GM23338 (cell line): ENCODE results near the gene SLC45A1. TPM values are rescaled to one million over a fixed set of nuclear protein-coding genes. Genes with fewer than 3 reads are reported as not detected.

ENCODE experiments used
- ATAC-seq: fragments of 200-7000 bp; cut with Tn5 transposase; 3 replicates; pipeline ENCODE4 v1.9.1; 2020
- DNase-seq: peaks from one replicate; pipeline ENCODE4 v3.0.0-alpha.2; 2015; ENCODE audit warnings: low spot score
- H2AFZ ChIP-seq: fragments of 200-600 bp; sonication (generic); 2 replicates; pipeline ENCODE4 v1.8.0; 2016; ENCODE audit warnings: antibody characterized with exemption, mild to moderate bottlenecking, moderate library complexity
- H3F3A ChIP-seq: fragments of 200-600 bp; sonication (generic); replicated peaks from 2 replicates; pipeline ENCODE4 v1.8.0; 2017; ENCODE audit warnings: antibody characterized with exemption, mixed run types, low read depth
- H3K27ac ChIP-seq: fragments of 200-600 bp; sonication (generic); 2 replicates; pipeline ENCODE4 v1.6.1; 2016; ENCODE audit warnings: low read depth
- H3K27me3 ChIP-seq: fragments of 200-600 bp; sonication (generic); 2 replicates; pipeline ENCODE4 v1.8.0; 2016; ENCODE audit warnings: mild to moderate bottlenecking, mixed run types, moderate library complexity; ENCODE audit not compliant: insufficient read depth
- H3K36me3 ChIP-seq: fragments of 200-600 bp; sonication (generic); 2 replicates; pipeline ENCODE4 v1.8.0; 2016; ENCODE audit warnings: mild to moderate bottlenecking; ENCODE audit not compliant: insufficient read depth
- H3K4me1 ChIP-seq: fragments of 200-600 bp; sonication (generic); 2 replicates; pipeline ENCODE4 v1.8.0; 2016; ENCODE audit warnings: mild to moderate bottlenecking, moderate library complexity; ENCODE audit not compliant: insufficient read depth
- H3K4me2 ChIP-seq: fragments of 200-600 bp; sonication (generic); 2 replicates; pipeline ENCODE4 v1.7.1; 2017; ENCODE audit warnings: mixed run types
- H3K4me3 ChIP-seq: fragments of 200-600 bp; sonication (generic); 2 replicates; pipeline ENCODE4 v1.6.1; 2016; ENCODE audit warnings: mixed run types
- H3K79me2 ChIP-seq: fragments of 200-600 bp; sonication (generic); replicated peaks from 2 replicates; pipeline ENCODE4 v1.8.0; 2017; ENCODE audit warnings: mild to moderate bottlenecking; ENCODE audit not compliant: insufficient read depth
- H3K9me2 ChIP-seq: fragments of 200-600 bp; sonication (generic); 2 replicates; pipeline ENCODE4 v1.8.0; 2017; ENCODE audit not compliant: insufficient read depth
- H4K20me1 ChIP-seq: fragments of 200-600 bp; sonication (generic); replicated peaks from 2 replicates; pipeline ENCODE4 v1.8.0; 2017; ENCODE audit warnings: mild to moderate bottlenecking; ENCODE audit not compliant: insufficient read depth
- H3K27ac Mint-ChIP-seq: 2 replicates; pipeline ENCODE4 v1.8.0; 2020; ENCODE audit warnings: inconsistent platforms, mild to moderate bottlenecking, moderate library complexity, mixed read lengths
- H3K27me3 Mint-ChIP-seq: 3 replicates; pipeline ENCODE4 v1.8.0; 2022; ENCODE audit warnings: low read depth, mild to moderate bottlenecking, moderate library complexity, mixed read lengths, inconsistent platforms; ENCODE audit not compliant: insufficient read depth, poor library complexity
- H3K36me3 Mint-ChIP-seq: 3 replicates; pipeline ENCODE4 v1.8.0; 2021; ENCODE audit warnings: low read depth, mild to moderate bottlenecking, inconsistent platforms, moderate library complexity, mixed read lengths
- H3K4me1 Mint-ChIP-seq: 3 replicates; pipeline ENCODE4 v1.8.0; 2020; ENCODE audit warnings: mild to moderate bottlenecking, inconsistent platforms, mixed read lengths
- H3K4me3 Mint-ChIP-seq: 3 replicates; pipeline ENCODE4 v1.8.0; 2021; ENCODE audit warnings: moderate library complexity, mild to moderate bottlenecking, inconsistent platforms, mixed read lengths
- H3K9me3 Mint-ChIP-seq: 3 replicates; pipeline ENCODE4 v1.8.0; 2020; ENCODE audit warnings: moderate library complexity, mild to moderate bottlenecking, inconsistent platforms, mixed read lengths
- CTCF ChIP-seq, 2 experiments: fragments of 200-600 bp in 1 of 2; sonication (generic) in 1 of 2; conservative IDR thresholded peaks; 2 replicates each; pipeline versions ENCODE4 v1.5.1 to v1.6.1; 2016 to 2017; ENCODE audit warnings: antibody characterized with exemption in 2 of 2, low read depth in 2 of 2, mild to moderate bottlenecking in 2 of 2, moderate library complexity in 1 of 2
- EZH2 ChIP-seq: fragments of 200-600 bp; sonication (generic); IDR thresholded peaks from one replicate; pipeline ENCODE4 v1.8.0; 2017; ENCODE audit warnings: antibody characterized with exemption, mild to moderate bottlenecking, low read depth; ENCODE audit not compliant: unreplicated experiment
- EZH2phosphoT487 ChIP-seq: fragments of 200-600 bp; sonication (generic); IDR thresholded peaks from one replicate; pipeline ENCODE4 v1.8.1; 2018; ENCODE audit warnings: antibody characterized with exemption; ENCODE audit not compliant: unreplicated experiment
- STAT1 ChIP-seq: IDR thresholded peaks from one replicate; pipeline ENCODE4 v1.6.1; 2016; ENCODE audit warnings: antibody characterized with exemption; ENCODE audit not compliant: unreplicated experiment
- ZNF331 ChIP-seq: fragments of 250-450 bp; sonication (Bioruptor Pico); IDR thresholded peaks from 2 replicates; pipeline ENCODE4 v1.5.0; 2020; ENCODE audit warnings: low read depth, mild to moderate bottlenecking, moderate library complexity
- polyA plus RNA-seq: library from polyadenylated mRNA; unstranded; fragments of >200 nt; fragmentation: Nextera tagmentation; extraction: Ambion mirVana; gene quantifications from 2 replicates; pipeline ENCODE4 v1.2.1, GENCODE V29; 2016
- total RNA-seq: library from RNA; depleted of rRNA; stranded (reverse); fragments of >200 nt; shearing (Covaris generic); gene quantifications from 2 replicates; pipeline ENCODE4 v1.2.3, GENCODE V29; 2014
- TF ChIP-seq, protein P1 (sequence below): fragments of 250-450 bp; sonication (Bioruptor Pico); IDR thresholded peaks from 2 replicates; pipeline ENCODE4 v1.5.0; 2020; ENCODE audit warnings: mild to moderate bottlenecking, moderate library complexity

The SLC45A1 gene
- total and polyA plus RNA-seq, 2 experiments from 2014 or later, result 1.3 to 2.3 TPM

DNA sequence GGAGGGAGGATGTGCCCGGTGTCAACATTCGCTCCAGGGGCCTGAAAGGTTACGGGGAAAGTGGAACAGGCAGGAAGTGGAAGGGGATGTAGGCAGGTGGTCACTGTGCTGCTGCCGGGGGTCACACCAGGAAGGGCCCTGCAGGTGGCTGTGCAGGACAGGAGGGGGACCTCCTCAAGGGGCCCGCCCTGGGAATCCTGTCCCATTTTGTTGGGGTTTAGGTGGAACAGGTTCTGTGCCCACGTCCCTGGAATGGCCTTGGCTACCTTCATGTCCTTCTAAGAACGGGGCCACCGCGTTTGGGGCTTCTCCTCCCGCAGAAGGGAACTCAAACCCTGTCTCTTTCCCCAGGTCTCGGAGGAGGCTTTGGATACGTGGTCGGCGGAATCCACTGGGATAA, 11.9 kb downstream of the SLC45A1 start (continued):
- TF ChIP-seq, protein P1, sequence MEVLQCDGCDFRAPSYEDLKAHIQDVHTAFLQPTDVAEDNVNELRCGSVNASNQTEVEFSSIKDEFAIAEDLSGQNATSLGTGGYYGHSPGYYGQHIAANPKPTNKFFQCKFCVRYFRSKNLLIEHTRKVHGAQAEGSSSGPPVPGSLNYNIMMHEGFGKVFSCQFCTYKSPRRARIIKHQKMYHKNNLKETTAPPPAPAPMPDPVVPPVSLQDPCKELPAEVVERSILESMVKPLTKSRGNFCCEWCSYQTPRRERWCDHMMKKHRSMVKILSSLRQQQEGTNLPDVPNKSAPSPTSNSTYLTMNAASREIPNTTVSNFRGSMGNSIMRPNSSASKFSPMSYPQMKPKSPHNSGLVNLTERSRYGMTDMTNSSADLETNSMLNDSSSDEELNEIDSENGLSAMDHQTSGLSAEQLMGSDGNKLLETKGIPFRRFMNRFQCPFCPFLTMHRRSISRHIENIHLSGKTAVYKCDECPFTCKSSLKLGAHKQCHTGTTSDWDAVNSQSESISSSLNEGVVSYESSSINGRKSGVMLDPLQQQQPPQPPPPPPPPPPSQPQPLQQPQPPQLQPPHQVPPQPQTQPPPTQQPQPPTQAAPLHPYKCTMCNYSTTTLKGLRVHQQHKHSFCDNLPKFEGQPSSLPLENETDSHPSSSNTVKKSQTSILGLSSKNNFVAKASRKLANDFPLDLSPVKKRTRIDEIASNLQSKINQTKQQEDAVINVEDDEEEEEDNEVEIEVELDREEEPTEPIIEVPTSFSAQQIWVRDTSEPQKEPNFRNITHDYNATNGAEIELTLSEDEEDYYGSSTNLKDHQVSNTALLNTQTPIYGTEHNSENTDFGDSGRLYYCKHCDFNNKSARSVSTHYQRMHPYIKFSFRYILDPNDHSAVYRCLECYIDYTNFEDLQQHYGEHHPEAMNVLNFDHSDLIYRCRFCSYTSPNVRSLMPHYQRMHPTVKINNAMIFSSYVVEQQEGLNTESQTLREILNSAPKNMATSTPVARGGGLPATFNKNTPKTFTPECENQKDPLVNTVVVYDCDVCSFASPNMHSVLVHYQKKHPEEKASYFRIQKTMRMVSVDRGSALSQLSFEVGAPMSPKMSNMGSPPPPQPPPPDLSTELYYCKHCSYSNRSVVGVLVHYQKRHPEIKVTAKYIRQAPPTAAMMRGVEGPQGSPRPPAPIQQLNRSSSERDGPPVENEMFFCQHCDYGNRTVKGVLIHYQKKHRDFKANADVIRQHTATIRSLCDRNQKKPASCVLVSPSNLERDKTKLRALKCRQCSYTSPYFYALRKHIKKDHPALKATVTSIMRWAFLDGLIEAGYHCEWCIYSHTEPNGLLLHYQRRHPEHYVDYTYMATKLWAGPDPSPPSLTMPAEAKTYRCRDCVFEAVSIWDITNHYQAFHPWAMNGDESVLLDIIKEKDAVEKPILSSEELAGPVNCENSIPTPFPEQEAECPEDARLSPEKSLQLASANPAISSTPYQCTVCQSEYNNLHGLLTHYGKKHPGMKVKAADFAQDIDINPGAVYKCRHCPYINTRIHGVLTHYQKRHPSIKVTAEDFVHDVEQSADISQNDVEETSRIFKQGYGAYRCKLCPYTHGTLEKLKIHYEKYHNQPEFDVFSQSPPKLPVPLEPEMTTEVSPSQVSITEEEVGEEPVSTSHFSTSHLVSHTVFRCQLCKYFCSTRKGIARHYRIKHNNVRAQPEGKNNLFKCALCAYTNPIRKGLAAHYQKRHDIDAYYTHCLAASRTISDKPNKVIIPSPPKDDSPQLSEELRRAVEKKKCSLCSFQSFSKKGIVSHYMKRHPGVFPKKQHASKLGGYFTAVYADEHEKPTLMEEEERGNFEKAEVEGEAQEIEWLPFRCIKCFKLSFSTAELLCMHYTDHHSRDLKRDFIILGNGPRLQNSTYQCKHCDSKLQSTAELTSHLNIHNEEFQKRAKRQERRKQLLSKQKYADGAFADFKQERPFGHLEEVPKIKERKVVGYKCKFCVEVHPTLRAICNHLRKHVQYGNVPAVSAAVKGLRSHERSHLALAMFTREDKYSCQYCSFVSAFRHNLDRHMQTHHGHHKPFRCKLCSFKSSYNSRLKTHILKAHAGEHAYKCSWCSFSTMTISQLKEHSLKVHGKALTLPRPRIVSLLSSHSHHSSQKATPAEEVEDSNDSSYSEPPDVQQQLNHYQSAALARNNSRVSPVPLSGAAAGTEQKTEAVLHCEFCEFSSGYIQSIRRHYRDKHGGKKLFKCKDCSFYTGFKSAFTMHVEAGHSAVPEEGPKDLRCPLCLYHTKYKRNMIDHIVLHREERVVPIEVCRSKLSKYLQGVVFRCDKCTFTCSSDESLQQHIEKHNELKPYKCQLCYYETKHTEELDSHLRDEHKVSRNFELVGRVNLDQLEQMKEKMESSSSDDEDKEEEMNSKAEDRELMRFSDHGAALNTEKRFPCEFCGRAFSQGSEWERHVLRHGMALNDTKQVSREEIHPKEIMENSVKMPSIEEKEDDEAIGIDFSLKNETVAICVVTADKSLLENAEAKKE (CRISPR knock-in tag), result no peak
- no peak for TF ChIP-seq STAT1

DNA sequence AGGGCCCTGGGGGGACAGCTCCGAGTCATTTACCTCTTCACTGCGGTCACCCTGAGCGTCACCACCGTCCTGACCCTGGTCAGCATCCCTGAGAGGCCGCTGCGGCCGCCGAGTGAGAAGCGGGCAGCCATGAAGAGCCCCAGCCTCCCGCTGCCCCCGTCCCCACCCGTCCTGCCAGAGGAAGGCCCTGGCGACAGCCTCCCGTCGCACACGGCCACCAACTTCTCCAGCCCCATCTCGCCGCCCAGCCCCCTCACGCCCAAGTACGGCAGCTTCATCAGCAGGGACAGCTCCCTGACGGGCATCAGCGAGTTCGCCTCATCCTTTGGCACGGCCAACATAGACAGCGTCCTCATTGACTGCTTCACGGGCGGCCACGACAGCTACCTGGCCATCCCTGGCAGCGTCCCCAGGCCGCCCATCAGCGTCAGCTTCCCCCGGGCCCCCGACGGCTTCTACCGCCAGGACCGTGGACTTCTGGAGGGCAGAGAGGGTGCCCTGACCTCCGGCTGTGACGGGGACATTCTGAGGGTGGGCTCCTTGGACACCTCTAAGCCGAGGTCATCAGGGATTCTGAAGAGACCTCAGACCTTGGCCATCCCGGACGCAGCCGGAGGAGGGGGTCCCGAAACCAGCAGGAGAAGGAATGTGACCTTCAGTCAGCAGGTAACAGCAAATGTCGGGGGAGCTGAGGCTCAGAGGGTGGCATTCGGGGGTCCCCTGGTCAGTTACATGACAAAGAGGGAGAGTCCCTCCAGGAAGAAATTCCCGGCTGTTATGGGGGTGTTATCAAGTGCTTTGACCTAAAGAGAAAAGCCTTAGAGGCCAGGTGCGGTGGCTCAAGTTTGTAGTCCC, 12.6 kb downstream of the SLC45A1 start:
- no peaks in the 10 kb centered on the region for H3K9me2 ChIP-seq
- H3K27me3 Mint-ChIP-seq, result peaks cover 8% of the 10 kb centered on the region
- H3K27ac ChIP-seq, result no peak overlapping the region
- DNase-seq (no peak), ATAC-seq (peak; percentile 25)
- H3K4me2 ChIP-seq, result no peak overlapping the region
- no peaks in the 10 kb centered on the region for H3K4me1 ChIP-seq
- H3K36me3 Mint-ChIP-seq, result no peaks in the 10 kb centered on the region; the same call in 2 of the 3 replicates
- no peaks in the 10 kb centered on the region for H3K9me3 Mint-ChIP-seq
- no peak overlapping the region for H3K27ac Mint-ChIP-seq
- no peaks in the 10 kb centered on the region for H3K79me2 ChIP-seq
- H4K20me1 ChIP-seq, result no peaks in the 10 kb centered on the region
- no peaks in the 10 kb centered on the region for H3F3A ChIP-seq
- H3K4me1 Mint-ChIP-seq, result no peaks in the 10 kb centered on the region; the same call in 2 of the 3 replicates
- H3K4me3 Mint-ChIP-seq, result no peak overlapping the region
- H2AFZ ChIP-seq, result no peak overlapping the region
- H3K36me3 ChIP-seq, result no peaks in the 10 kb centered on the region
- no peaks in the 10 kb centered on the region for H3K27me3 ChIP-seq
- no peak overlapping the region for H3K4me3 ChIP-seq
- TF ChIP-seq ZNF331 (CRISPR knock-in tag), result no peak
- no peak for TF ChIP-seq EZH2phosphoT487
- no peak for TF ChIP-seq EZH2
- TF ChIP-seq CTCF (conservative IDR thresholded peaks at IDR 0.05; ENCODE audit: low read depth in 2 of 2), result no peak
- TF ChIP-seq, protein P1 (CRISPR knock-in tag), result no peak
